Breast epithelium (tissue), 4 donors: Measurements from ENCODE around the gene PSMG4. TPM values are rescaled to one million over a fixed set of nuclear protein-coding genes. Genes with fewer than 3 reads are reported as not detected.
A peak's percentile ranks its signal among the peaks of the same experiment; 100 is the strongest.

Experiments used
- DNase-seq, 2 donors: peaks; one replicate each; pipeline ENCODE4 v3.0.0-alpha.2; 2019; ENCODE audit warnings: low spot score in 2 of 2
- H3K27ac ChIP-seq, 2 donors: fragments of 200-600 bp; sonication (generic) in 1 of 2; one replicate each; pipeline ENCODE4 v1.5.1; 2016 to 2019; ENCODE audit warnings: mild to moderate bottlenecking in 1 of 2
- H3K27me3 ChIP-seq, 2 donors: fragments of 200-600 bp; sonication (generic) in 1 of 2; one replicate each; pipeline versions ENCODE4 v1.5.1 to v1.6.0; 2017 to 2019; ENCODE audit warnings: control low read depth in 1 of 2, mild to moderate bottlenecking in 1 of 2
- H3K36me3 ChIP-seq: fragments of 200-600 bp; one replicate; pipeline ENCODE4 v1.5.1; 2019
- H3K4me1 ChIP-seq, 2 donors: fragments of 200-600 bp; sonication (generic); one replicate each; pipeline ENCODE4 v1.5.1; 2016 to 2019; ENCODE audit warnings: control low read depth in 1 of 2
- H3K4me3 ChIP-seq, 3 donors: fragments of 200-600 bp; sonication (generic); 1 replicate in 2 of 3; 2 replicates in 1 of 3; pipeline ENCODE4 v1.5.1; 2016 to 2019; ENCODE audit warnings: mild to moderate bottlenecking in 3 of 3, moderate library complexity in 2 of 3
- H3K9me3 ChIP-seq, 2 donors: fragments of 200-600 bp; sonication (generic) in 1 of 2; one replicate each; pipeline ENCODE4 v1.5.1; 2016 to 2019; ENCODE audit warnings: control low read depth in 1 of 2
- POLR2A ChIP-seq: fragments of 450-650 bp; IDR thresholded peaks from one replicate; pipeline ENCODE4 v1.6.1; 2016; ENCODE audit warnings: antibody characterized with exemption, mild to moderate bottlenecking, moderate library complexity
- POLR2AphosphoS5 ChIP-seq, 3 donors: sonication (generic); formaldehyde crosslinking; IDR thresholded peaks; one replicate each; pipeline ENCODE4 v1.6.1; 2017; ENCODE audit warnings: antibody characterized with exemption in 3 of 3
- intact Hi-C: fragments of 100-400 bp; cut with DNase I; formaldehyde crosslinking; loops from one replicate; pipeline ENCODE4 v1.15.1; 2023; ENCODE audit warnings: low total_unique reads
- total RNA-seq, 3 donors: library from RNA; depleted of rRNA; stranded (reverse); fragments of >200 nt; gene quantifications; one replicate each; pipeline ENCODE4 v1.1.0, GENCODE V29; 2016
- TF ChIP-seq, protein P1 (sequence below), 3 donors: fragments of 450-650 bp; IDR thresholded peaks; one replicate each; pipeline ENCODE4 v1.5.1; 2016 to 2017; ENCODE audit warnings: antibody characterized with exemption in 3 of 3, mild to moderate bottlenecking in 3 of 3, moderate library complexity in 3 of 3

Gene PSMG4
- total RNA-seq, 3 donors from 2014 or later: 24.3 to 26.9 (median 24.6) TPM

DNA sequence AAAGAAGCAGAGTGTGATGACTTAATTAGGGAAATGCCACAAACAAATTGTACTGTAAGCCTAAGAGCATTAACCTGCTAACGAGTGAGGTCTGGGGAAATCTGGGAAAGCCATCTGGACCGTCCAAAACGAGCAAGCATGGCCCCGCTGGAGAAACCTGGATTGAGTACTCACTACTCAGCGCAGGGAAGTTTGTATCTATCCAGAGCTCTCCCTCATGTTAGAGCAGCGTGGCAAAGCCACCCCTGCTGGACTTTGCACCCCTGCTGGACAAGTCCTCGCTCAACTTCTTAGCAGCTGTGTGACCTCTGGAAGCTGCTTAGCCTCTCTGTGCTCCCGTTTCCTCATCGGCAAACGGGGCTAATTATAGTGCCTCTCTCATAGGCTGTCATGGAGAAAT is 37.3 kb downstream of the PSMG4 start:
- H3K4me3 ChIP-seq: no peak overlapping the region
- no peaks in the 10 kb centered on the region for H3K36me3 ChIP-seq
- H3K27me3 ChIP-seq: no peaks in the 10 kb centered on the region
- H3K27ac ChIP-seq: no peak overlapping the region
- H3K9me3 ChIP-seq: no peaks in the 10 kb centered on the region
- peak in 1 of 2 donors; percentile 15 for DNase-seq
- TF ChIP-seq, protein P1, sequence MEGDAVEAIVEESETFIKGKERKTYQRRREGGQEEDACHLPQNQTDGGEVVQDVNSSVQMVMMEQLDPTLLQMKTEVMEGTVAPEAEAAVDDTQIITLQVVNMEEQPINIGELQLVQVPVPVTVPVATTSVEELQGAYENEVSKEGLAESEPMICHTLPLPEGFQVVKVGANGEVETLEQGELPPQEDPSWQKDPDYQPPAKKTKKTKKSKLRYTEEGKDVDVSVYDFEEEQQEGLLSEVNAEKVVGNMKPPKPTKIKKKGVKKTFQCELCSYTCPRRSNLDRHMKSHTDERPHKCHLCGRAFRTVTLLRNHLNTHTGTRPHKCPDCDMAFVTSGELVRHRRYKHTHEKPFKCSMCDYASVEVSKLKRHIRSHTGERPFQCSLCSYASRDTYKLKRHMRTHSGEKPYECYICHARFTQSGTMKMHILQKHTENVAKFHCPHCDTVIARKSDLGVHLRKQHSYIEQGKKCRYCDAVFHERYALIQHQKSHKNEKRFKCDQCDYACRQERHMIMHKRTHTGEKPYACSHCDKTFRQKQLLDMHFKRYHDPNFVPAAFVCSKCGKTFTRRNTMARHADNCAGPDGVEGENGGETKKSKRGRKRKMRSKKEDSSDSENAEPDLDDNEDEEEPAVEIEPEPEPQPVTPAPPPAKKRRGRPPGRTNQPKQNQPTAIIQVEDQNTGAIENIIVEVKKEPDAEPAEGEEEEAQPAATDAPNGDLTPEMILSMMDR (IDR thresholded peaks at IDR 0.05): no peak
- no peak for TF ChIP-seq POLR2AphosphoS5 (IDR thresholded peaks at IDR 0.05)
- no peak for TF ChIP-seq POLR2A
- no peaks in the 10 kb centered on the region for H3K4me1 ChIP-seq
- intact Hi-C loops: no loop called here

- Histone ChIP-seq H3K4me3 (no peak overlapping the region), H3K4me1 (no peaks in the 10 kb centered on the region), H3K27ac (no peak overlapping the region), H3K9me3 (no peaks in the 10 kb centered on the region), H3K36me3 (no peaks in the 10 kb centered on the region), H3K27me3 (no peaks in the 10 kb centered on the region)
- DNase-seq: peak in 1 of 2 donors; percentile 12
- intact Hi-C loops: no loop called here
- TF ChIP-seq POLR2A (no peak), POLR2AphosphoS5 (IDR thresholded peaks at IDR 0.05) (no peak)
- TF ChIP-seq, protein P1 (IDR thresholded peaks at IDR 0.05): no peak
Observed at GRCh38 chr6:3296537-3296936, 37.8 kb downstream of the PSMG4 start.

DNA sequence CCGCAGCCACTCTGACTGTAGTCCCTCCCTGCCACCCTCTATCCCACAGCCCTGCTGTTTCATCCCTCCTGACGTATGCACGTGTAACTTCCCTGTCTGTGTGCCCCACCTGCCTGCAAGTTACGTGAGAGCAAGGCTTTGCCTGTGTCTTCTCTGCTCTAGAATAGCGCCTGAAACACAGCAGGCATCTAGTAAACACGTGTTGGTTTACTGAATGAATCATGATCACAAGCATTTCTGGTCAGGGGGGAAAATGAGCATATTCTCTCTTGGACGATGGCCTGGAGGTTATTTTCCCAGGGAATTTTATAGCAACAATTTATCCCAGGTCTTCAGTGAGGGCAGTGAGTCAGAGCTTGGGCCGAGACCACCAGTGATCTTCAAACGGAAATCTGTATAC is 38.3 kb downstream of the PSMG4 start:
- H3K4me3 ChIP-seq: no peak overlapping the region
- no peak for DNase-seq
- no peaks in the 10 kb centered on the region for H3K36me3 ChIP-seq
- intact Hi-C loops: no loop called here
- H3K27ac ChIP-seq: no peak overlapping the region
- H3K4me1 ChIP-seq: no peaks in the 10 kb centered on the region
- H3K9me3 ChIP-seq: no peaks in the 10 kb centered on the region
- TF ChIP-seq, protein P1 (IDR thresholded peaks at IDR 0.05): no peak
- TF ChIP-seq POLR2AphosphoS5 (IDR thresholded peaks at IDR 0.05) (no peak), POLR2A (no peak)
- H3K27me3 ChIP-seq: no peaks in the 10 kb centered on the region

GRCh38 chr6:3297909-3298308 is 39.2 kb downstream of the PSMG4 start:
- Histone ChIP-seq H3K4me3 (no peak overlapping the region), H3K27ac (no peak overlapping the region), H3K36me3 (no peaks in the 10 kb centered on the region), H3K9me3 (no peaks in the 10 kb centered on the region), H3K27me3 (no peaks in the 10 kb centered on the region), H3K4me1 (no peaks in the 10 kb centered on the region)
- intact Hi-C loops: no loop called here
- TF ChIP-seq POLR2A (no peak), POLR2AphosphoS5 (IDR thresholded peaks at IDR 0.05) (no peak)
- TF ChIP-seq, protein P1 (IDR thresholded peaks at IDR 0.05): no peak
- peak in 1 of 2 donors; percentile 28 for DNase-seq

- Histone ChIP-seq H3K9me3 (no peaks in the 10 kb centered on the region), H3K4me1 (no peaks in the 10 kb centered on the region), H3K27ac (no peak overlapping the region), H3K36me3 (no peaks in the 10 kb centered on the region), H3K27me3 (no peaks in the 10 kb centered on the region), H3K4me3 (no peak overlapping the region)
- intact Hi-C loops: no loop called here
- TF ChIP-seq POLR2A: no peak
- TF ChIP-seq POLR2AphosphoS5 (IDR thresholded peaks at IDR 0.05): no peak
- TF ChIP-seq, protein P1 (IDR thresholded peaks at IDR 0.05): no peak
- DNase-seq: peak in 1 of 2 donors; percentile 15
Observed at GRCh38 chr6:3299221-3299620, 40.5 kb downstream of the PSMG4 start.
